Right ventricle myocardium superior (tissue), 1 donor: ENCODE data around the gene FKBP1A. TPM values are rescaled to one million over a fixed set of nuclear protein-coding genes. Genes with fewer than 3 reads are reported as not detected.
"Not testable (repeated sequence)": the region's sequence is repeated elsewhere in the genome, so short reads cannot be mapped to it uniquely, and the experiment has no call there.

ENCODE experiments used
- ATAC-seq: fragments of 200-7000 bp; cut with Tn5 transposase; one replicate; pipeline ENCODE4 v1.9.1; 2020; ENCODE audit warnings: mild to moderate bottlenecking; ENCODE audit not compliant: poor library complexity
- DNase-seq: peaks from one replicate; pipeline ENCODE4 v3.0.0-alpha.2; 2020
- intact Hi-C: fragments of 100-400 bp; cut with DNase I; formaldehyde crosslinking; loops from one replicate; pipeline ENCODE4 v1.11.2; 2022
- total RNA-seq: library from RNA; stranded (reverse); fragmentation: NEBNext Ultra II Directional; extraction: Animal tissue kit (Norgen Biotek cat#: 25700); gene quantifications from one replicate; pipeline ENCODE4 v1.2.1, GENCODE V29; 2021
- donor health status: DM: no; HTN: yes; CAD: no; lungs with severe emphysema.

Gene FKBP1A
- total RNA-seq, 1 donor from 2014 or later: 112 TPM

DNA sequence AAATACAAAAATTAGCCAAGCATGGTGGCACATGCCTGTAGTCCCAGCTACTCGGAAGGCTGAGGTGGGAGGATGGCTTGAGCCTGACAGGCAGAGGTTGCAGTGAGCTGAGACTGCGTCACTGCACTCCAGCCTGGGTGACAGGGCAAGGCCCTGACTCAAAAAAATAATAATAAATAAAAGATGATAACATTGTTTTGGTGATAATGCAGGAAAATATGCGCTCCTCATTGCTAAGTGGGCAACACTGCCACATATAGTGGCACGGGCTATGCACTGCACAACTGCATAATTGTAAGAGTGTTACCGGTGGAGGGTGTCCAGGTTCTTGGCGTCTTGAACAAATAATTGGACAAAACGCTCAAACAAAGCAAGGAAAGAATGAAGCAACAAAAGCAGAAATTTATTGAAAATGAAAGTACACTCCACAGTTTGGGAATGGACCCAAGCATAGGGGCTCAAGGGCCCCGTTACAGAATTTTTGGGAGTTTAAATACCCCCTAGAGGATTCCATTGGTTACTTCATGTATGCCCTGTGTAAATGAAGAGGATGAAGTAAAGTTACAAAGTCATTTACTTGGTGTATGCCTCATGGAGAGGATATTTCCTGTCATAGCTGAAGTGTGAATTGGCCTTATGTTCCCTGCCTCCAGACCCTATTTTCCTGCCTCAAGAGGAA lies 49.3 kb downstream of the FKBP1A start:
- DNase-seq, intact Hi-C loops, ATAC-seq: not testable (repeated sequence)

DNA sequence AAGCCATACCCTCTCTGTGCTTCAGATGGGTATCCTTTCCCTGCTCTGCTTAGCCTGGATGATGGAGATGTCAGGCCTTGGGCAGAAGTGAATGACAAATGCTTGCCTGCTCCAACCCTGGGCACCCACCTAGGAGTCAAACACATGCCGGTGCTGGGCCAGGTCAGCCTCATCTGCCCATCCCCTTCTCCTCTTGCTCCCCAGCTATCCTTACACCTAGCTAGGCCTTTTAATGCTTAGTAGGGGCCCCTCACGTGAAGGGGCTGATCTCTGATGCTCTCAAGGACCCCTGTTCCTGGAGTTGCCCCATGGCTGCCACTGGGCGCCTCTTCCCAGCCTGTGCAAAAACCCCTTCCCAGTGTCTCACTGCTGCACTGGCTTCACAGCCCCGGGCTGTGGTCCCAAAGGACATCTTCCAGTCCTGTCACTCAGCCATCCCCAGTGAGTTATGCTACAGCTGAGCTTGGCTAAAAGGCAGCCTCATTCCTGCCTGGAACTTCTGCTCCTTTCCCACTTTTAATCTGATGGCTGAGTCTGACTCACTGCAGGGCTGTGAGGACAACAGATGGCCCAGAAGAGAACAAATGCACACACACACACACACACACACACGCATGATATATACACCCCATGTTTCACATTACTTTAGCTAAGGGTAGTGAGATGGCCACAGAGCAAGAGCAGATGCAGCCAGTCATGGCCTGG lies 51.1 kb downstream of the FKBP1A start:
- no peak for ATAC-seq
- DNase-seq: no peak
- intact Hi-C loops: no loop called here

DNA sequence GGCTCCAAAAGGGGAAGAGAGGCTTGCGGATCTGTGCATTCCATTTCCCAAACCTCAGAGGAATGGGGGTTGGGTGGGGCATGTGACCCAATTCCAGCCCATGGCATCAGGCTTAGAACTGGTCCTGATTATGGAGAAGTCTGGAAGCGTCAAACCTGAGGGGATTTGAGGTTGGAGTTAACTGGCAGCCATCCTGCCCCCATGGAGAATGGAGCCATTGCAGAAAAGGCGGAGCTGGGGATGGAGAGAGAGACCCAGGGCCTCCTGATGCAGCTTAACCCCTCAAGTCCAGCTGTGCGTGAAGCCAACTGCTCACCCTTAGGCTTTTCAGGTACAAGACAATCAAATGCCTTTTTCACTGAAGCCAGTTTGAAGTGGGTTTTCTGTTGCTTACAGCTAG lies 54.1 kb downstream of the FKBP1A start:
- no peak for DNase-seq

DNA sequence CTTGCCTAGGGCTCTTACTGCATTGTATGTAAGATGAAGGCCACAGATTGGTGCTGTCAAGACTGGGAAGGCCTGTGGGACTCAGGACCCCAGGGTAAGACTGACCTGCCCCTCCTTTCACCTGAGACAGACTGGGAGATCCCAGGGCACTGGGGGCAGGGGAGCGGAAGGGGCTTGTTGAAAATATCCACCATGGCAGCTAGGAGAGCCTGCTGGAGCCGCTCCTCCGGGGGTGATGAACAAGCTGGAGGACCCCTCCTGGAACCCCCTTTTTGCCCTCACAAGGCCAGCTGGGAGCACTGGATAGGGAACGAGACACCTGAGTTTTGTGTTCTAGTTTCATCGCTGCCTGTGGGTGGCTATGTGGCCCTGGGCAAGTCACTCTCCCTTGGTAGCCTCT lies 54.8 kb downstream of the FKBP1A start:
- intact Hi-C loops: no loop called here
- ATAC-seq (no peak), DNase-seq (no peak)

More for the DNA sequence above, 54.1 kb downstream of the FKBP1A start:
- no peak for ATAC-seq
- intact Hi-C loops: no loop called here

DNA sequence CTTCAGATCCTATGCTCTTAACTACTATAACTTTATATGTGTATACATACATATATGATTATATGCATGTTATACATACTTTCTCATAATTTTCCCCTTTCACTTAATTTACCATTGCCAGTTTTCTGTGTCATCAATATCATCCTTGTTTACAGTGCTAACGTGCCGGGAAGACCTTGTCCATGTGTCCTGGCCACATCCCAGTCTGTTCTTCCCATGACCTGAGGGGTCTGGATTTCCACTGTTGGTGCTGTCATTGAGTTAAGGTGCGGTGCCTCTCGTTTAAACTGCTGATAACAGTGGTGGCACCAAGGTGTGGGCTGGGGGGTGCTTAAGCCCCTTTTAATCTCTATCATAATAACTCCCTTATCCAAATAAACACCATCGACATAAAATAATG lies 55.4 kb downstream of the FKBP1A start:
- intact Hi-C loops: no loop called here
- ATAC-seq: no peak
- no peak for DNase-seq

DNA sequence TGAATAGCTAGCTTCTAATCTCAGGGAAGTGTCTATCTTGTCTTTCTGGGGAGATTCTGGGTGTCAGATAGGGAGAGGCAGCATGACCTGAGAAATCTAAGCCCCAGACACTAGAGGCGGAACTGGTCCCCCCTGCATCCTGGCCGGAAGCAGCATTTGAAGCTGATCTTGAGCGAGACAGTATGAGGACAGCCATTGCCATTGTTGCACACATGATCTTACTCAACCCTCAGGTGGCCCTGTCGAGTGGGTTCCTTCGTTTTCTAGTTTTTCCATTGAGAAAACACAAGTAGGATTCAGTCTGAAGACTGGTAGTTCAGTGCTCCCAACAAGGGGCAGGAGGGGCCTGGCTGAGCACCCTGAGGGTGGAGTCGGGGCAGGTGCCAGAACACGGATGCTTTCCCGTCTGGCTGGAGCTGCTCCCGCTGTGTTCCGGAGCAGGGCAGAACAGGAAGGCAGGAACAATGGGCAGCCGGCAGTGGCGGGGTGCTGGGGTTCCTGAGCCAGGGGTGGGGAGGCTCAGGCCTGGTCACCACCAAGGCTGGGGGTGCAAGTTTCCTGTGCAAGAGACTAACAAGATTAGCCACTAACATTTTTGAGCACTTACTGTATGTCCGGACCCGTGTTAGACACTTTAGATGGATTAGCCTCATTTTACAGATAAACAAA lies 56.0 kb downstream of the FKBP1A start:
- DNase-seq: peak; percentile 88
- intact Hi-C loops: no loop called here
- ATAC-seq: peak; percentile 89

DNA sequence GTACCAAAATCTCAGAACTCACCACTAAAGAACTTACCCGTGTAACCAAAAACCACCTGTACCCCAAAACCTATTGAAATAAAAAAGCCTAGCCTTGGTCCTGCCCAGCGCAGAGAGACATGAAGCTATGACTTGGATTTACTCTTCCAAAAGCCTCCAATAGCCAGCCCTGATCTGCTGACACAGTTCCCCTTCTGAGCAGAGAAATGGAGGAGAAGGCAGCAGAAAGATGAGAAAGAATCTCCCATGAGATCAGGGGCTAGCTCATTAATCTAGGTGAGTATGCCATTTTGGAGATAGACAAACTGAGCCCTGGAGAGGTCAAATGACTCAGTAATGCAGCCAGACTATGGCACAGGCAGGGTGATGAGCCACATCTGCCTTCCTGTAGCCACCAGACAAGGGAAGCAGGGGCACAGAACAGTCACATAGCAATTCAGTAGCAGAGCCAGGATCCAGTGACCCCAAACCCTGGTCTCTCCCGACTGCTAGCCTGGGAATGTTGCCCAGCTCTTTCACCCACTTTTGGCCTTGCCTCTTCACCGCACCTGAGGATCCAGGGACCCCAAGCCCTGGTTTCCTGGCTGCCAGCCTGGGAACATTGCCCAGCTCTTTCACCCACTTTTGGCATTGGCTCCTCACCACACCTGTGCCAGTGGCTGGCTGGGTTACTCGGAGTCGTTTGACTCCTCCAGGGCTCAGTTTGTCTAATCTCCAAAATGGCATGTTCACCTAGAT lies 56.7 kb downstream of the FKBP1A start:
- DNase-seq (no peak), ATAC-seq (no peak)
- intact Hi-C loops: no loop called here

DNA sequence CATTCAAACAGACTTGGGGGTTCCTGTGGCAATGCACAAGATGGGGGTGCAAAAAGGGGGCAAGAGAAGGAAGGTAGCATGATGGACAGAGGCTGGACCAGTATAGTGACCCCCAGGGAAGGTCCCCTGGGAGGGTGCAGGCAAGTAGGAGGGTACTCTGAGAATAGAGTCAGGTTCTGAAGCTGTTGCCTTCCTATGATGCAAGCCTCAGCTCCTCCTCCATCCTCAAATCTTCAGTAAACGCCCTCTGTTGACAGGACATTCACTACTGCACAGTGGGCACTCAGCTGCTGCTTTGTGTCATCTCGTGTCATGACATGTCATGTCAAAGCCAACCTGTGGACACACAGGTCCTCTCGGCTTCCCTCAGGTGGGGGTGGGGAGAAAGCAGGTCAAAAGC lies 58.1 kb downstream of the FKBP1A start:
- no peak for ATAC-seq
- intact Hi-C loops: no loop called here

DNA sequence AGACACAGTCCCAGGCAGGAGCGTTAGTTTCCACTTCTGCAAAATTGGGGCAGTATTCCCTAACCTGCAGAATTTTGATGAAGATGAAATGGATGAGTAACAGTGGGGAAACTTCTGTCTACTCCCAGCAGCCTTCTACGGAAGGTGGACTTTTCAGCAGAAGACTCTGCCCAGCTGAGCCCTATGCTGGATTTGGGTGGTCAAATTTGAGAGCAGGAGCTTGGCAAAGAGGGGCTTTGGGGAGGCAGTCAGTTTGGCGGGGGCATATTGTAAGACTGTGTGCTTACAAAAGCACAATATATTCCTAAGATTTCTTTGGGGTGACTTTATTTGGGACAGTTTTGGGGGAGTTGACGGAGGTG lies 58.5 kb downstream of the FKBP1A start:
- DNase-seq (no peak), ATAC-seq (no peak)

More for the DNA sequence above, 58.1 kb downstream of the FKBP1A start:
- no peak for DNase-seq

DNA sequence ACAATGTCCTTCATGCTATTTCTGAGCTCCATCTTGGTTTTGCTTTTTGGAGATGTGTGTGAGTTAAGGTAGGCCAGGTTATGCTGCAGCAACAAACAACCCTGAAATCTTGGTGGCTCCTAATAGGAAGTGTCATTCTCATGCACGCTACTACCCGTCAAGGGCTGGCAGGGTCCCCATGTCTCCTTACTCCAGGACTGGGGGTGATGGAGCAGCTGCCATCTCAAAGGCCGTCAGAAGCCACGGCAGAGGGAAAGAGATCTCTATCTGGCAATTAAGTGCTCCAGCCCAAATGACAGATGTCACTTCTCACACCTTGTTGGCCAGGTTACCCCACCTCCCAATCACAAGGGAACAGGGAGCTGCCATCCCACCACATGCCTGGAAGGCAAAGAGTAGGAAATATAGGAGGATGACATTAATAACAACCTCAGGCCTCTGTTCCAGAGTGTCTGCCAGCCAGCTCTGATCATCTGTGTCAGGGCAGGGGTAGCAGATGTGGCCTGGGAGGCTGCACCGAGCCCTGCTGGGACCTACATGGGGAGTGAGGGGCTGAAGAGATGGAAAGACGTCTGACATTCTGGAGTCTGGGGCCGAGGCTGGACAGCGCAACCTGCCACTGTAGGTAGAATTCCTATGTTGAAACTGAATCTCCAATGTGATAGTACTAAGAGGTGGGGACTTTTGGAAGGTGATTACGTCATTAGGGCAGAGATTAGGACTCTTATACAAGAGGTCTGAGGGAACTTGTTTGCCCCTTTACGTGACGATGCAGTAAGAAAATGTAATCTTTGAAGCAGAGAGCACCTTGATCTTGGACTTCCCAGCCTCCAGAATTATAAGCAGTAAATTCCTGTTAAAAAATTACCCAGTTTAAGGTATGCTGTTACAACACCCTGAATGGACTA lies 59.1 kb downstream of the FKBP1A start:
- intact Hi-C loops: no loop called here
- DNase-seq: no peak
- ATAC-seq: no peak

More for the DNA sequence above, 58.5 kb downstream of the FKBP1A start:
- intact Hi-C loops: no loop called here

DNA sequence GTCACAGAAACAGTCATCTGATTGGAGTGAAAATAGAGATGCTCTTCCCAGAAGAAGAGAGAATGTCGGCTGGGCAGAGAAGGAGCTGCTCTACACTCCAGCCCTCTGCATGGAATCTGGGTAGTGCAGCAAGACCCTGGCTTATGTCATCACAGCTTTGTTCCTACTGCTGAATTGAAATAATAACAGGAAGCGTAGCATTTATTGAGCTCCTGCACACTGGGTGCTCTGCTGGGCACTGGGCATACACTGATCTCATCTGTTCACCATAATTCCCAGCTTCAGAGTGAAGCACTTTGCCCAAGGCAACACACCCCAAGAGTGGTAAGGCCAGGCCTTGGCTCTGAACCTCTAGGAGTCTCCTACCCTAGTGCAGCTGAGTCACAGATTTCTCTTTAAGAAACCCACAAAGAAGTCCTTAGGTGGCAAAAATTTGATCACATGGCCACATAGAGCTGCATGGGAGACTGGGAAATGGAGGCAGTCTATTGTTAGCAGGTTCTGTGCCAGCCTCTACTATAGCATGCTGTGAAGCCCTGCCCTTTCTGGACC lies 60.0 kb downstream of the FKBP1A start:
- intact Hi-C loops: no loop called here
- ATAC-seq: no peak
- no peak for DNase-seq

DNA sequence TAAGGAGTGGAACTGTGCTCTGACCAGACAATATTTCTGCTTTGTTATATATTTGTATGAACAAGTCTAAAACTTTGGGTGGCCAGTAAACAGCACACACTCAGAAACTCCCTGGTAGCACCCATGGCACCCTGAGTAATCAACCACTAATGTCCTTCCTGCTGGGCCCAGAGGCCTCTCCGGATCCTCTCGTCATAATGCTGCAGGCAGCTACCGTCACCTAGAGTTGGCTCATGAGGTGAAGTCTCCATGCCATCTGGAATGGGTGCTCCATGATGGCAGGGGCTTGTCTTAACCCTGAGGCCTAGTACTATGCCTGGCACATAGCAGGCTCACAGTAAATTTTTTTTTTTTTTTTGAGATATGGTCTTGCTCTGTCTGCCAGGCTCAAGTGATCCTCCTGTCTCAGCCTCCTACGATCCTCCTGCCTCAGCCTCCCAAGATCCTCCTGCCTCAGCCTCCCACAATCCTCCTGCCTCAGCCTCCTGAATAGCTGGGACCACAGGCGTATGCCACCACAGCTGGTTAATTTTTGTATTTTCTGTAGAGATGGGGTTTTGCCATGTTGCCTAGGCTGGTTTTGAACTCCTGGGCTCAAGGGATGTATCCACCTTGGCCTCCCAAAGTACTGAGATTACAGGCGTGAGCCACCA lies 60.9 kb downstream of the FKBP1A start:
- intact Hi-C loops: no loop called here
- ATAC-seq: no peak
- no peak for DNase-seq

DNA sequence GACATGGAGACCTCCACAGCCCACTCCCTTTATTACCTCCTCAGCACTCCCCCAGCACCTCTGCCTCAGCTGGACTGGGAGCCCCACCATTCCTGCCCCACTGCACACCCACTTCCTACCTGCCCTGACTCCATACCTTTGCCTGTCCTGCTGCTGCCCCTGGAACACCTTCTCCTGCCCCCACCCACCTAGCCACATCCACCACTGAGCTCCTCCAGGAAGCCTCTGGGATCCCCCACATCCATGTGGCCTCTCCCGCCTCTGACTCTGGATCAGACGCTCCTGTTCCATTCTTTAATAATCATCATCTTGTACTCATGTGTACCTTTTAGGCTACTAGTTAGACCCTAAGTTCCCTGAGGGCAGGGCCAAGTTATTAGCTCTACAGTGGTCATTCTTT lies 61.8 kb downstream of the FKBP1A start:
- ATAC-seq (no peak), DNase-seq (no peak)
- intact Hi-C loops: no loop called here

DNA sequence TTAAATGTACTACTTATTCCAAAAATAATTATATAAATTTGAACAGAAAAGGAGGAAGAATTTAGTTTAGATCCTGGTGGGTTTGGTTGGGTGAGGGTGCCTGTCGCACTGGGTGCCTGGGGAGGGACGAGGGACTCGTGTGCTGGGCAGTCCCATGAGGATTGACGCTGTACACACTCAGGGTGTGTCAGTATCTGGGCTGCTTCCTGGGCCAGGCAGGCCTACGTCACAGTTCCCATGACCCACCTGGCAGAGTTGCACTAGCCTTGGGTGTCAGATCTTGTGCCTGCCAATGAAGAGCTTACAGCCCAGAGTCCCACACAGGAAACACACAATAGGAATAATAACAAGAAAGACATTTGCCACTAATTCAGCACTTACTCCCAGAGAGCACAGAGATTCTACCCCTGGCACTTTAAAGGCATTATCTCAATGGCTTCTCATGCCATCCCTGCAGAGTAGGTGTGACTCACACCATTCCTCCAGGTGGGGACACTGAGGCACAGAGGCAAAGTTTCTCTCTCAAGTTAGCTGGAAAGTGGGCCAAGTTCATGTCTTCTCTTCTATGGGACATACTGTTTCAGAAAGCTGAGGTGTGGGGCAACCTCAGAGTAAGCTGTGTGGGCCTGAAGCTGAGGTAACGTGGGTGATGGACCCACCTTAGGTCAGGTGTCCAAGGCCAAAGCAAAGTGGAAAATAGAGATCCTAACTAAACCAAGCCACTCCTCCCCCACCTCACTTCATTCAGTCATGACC lies 62.6 kb downstream of the FKBP1A start:
- peak; percentile 78 for DNase-seq
- intact Hi-C loops: no loop called here
- peak; percentile 70 for ATAC-seq

DNA sequence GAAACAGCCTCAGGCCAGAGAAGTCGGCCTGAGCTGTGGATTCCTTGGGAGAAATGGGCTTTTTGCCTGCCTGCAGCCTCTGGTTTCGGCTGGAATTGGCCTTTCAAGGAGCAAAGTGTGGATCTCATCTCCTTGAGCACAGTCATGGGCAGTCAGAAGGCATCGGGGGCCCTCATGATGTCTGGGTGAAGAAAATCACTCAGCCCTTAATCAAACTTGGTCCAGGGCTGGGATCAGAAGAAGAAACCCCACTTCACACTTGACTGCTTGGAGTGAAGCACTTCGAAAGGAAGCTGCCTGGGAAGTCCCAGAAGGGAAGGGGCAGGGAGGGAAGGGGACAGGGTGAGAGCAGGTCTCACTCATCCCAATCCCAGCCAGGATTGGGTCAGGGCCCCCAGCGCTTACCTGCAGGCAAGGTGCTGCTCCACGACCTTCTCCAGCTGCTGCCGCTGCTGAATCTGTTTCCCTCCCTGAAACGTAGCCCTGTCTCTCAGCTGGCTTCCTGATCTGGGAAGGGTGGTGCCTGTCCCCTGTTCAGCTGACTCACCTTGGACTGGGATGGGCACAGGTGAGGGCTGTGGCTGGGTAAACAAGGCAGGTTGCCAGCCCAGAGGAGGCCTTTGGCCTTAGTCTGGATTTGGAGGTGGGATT lies 64.0 kb downstream of the FKBP1A start, which contains the start of gene SDCBP2:
SDCBP2 (minus strand) TSS at position 460 of the 651 bp plus-strand sequence. CDS start 8,723 bp downstream, outside the sequence.
- ATAC-seq (no peak), DNase-seq (no peak)
- intact Hi-C loops: loop anchor here (5.0 kb wide), 1 partner anchor 43 kb away; no protein-coding TSS in a partner anchor
